Activated T-helper 2 cell treated with anti-CD3 and anti-CD28 coated beads, Interferon-gamma antibody, Interleukin-2, Interleukin-4, amounts not matched to agents 10 μg/mL and 5 μg/mL and 100 μg/mL, durations not matched to agents 14 hours and 24 hours and 36 hours (primary cell): ENCODE measurements around the gene DBI. TPM values are rescaled to one million over a fixed set of nuclear protein-coding genes. Genes with fewer than 3 reads are reported as not detected.
"Not testable (repeated sequence)": the region's sequence is repeated elsewhere in the genome, so short reads cannot be mapped to it uniquely, and the experiment has no call there.

Source experiments
- DNase-seq: peaks from one replicate; pipeline ENCODE4 v3.0.0; 2021; ENCODE audit warnings: low spot score
- H3K27ac Mint-ChIP-seq: one replicate; pipeline ENCODE4 v1.8.0; 2021; ENCODE audit warnings: mixed read lengths
- H3K27me3 Mint-ChIP-seq: one replicate; pipeline ENCODE4 v1.8.0; 2021; ENCODE audit warnings: low read depth, mixed read lengths
- H3K36me3 Mint-ChIP-seq: one replicate; pipeline ENCODE4 v1.8.0; 2021; ENCODE audit warnings: low read depth, mixed read lengths
- H3K4me1 Mint-ChIP-seq: one replicate; pipeline ENCODE4 v1.8.0; 2021; ENCODE audit warnings: low read depth, mixed read lengths
- H3K4me3 Mint-ChIP-seq: one replicate; pipeline ENCODE4 v1.8.0; 2021; ENCODE audit warnings: low read depth, mild to moderate bottlenecking, moderate library complexity, mixed read lengths
- H3K9me3 Mint-ChIP-seq: one replicate; pipeline ENCODE4 v1.8.0; 2021; ENCODE audit warnings: mixed read lengths
- intact Hi-C: fragments of 100-400 bp; cut with micrococcal nuclease; formaldehyde crosslinking; loops from one replicate; pipeline ENCODE4 v1.15.1; 2023
- total RNA-seq: library from RNA; stranded (reverse); gene quantifications from 2 replicates; pipeline ENCODE4 v1.2.3, GENCODE V29; 2022

Gene DBI
- total RNA-seq, 1 donor from 2014 or later = 168 TPM

DNA sequence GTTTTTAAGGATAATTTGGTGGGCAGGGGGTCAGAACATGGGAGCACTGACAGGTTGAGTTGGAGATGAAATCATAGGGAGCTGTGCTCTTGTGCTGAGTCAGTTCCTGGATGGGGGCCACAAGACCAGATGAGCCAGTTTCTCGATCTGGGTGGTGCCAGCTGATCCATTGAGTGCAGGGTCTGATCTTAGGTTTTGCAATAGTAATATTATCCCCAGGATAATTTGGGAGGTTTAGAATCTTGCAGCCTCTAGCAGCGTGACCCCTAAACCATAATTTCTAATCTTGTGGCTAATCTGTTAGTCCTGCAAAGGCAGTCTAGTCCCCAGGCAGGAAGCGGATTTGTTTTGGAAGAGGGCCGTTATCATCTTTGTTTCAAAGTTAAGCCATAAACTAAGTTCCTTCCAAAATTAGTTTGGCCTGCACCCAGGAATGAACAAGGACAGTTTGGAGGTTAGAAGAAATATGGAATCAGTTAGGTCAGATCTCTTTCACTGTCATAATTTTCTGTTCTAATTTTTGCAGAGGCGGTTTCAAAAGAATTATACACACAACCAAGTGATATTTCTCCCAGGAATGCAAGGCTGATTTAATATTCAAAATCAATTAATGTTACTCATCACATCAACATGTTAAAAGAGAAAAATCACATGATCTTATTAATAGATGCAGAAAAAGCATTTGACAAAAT is 23.0 kb downstream of the DBI start:
- no peak overlapping the region for H3K27ac Mint-ChIP-seq
- intact Hi-C loops = no loop called here
- no peak overlapping the region for H3K4me3 Mint-ChIP-seq
- peaks cover 8% of the 10 kb centered on the region for H3K4me1 Mint-ChIP-seq
- H3K36me3 Mint-ChIP-seq = no peaks in the 10 kb centered on the region
- peaks cover 14% of the 10 kb centered on the region for H3K27me3 Mint-ChIP-seq
- H3K9me3 Mint-ChIP-seq = no peaks in the 10 kb centered on the region
- no peak for DNase-seq

DNA sequence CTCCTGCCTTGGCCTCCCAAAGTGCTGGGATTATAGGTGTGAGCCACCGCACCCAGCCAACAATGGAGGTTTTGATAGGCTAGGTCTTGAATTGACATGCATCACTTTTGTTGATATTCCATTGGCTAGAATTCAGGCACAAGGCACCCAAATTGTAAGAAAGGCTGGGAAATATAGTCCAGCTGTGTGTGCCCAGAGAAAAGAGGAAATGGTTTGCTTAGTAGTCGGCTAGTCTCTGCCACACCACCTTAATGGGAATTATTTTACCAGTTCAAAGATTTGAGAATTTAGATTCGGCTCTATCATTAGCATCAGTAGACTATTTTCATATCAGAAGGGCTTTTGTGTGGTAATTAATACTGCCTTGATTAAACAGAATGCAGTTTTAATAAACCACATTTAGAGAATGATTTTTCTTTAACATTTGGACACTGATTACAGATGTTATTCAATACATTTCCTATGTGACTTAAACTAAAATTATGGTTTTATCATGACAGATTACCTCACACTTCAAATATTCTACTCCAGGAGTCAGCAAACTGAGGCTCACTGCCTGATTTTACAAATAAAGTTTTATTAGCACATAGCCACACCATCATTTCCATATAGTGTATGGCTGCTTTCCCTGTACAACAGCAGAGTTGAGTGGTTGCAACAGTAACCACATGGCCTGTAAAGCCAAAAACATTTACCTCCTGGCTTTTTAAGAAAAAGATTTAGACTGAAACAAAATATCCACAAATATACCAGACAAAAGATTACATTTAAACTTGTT is 27.4 kb downstream of the DBI start:
- Mint-ChIP-seq H3K9me3 (no peaks in the 10 kb centered on the region), H3K4me1 (peaks cover 1% of the 10 kb centered on the region), H3K27me3 (peaks cover 12% of the 10 kb centered on the region), H3K27ac (no peak overlapping the region), H3K4me3 (no peak overlapping the region), H3K36me3 (no peaks in the 10 kb centered on the region)
- no peak for DNase-seq
- intact Hi-C loops = no loop called here

DNA sequence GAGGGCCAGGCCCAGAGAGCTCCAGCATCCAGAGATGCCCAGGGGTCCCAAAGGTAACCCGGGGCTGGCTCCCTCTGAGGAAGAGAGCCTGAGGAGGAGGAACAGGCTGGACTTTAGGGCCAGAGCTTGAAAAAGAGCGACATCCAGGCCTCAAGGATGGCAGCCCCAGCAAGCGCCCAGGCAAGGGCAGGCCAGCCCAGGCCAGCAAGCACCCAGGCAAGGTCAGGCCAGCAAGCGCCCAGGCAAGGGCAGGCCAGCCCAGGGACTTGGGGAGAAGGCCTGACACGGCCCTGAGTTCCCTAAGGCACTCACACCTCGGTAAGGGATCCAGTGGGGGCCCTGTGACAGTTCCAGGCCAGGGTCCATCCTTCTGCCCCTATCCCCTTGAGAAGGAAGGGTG is 30.4 kb downstream of the DBI start:
- no peaks in the 10 kb centered on the region for H3K36me3 Mint-ChIP-seq
- intact Hi-C loops = no loop called here
- no peak for DNase-seq
- no peaks in the 10 kb centered on the region for H3K9me3 Mint-ChIP-seq
- no peak overlapping the region for H3K4me3 Mint-ChIP-seq
- H3K27me3 Mint-ChIP-seq = peaks cover 7% of the 10 kb centered on the region
- H3K27ac Mint-ChIP-seq = no peak overlapping the region
- no peaks in the 10 kb centered on the region for H3K4me1 Mint-ChIP-seq

DNA sequence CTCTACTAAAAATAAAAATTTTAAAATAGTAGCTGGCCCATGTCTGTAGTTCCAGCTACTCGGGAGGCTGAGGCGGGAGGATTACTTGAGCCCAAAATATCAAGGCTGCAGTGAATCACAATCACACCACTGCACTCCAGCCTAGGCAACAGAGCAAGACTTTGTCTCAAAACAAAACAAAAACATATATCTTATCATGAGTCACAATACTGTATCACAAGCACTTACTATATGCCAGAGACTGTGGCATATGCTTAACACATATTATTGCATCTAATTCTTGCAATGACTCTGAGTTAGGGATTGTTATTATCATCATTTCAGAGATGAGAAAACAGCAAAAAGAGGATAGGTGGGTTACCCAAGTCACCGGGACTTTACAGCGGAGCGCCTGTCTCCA is 35.3 kb downstream of the DBI start:
- no peaks in the 10 kb centered on the region for H3K9me3 Mint-ChIP-seq
- H3K4me1 Mint-ChIP-seq = no peaks in the 10 kb centered on the region
- intact Hi-C loops = no loop called here
- H3K27me3 Mint-ChIP-seq = peaks cover 3% of the 10 kb centered on the region
- no peaks in the 10 kb centered on the region for H3K36me3 Mint-ChIP-seq
- H3K27ac Mint-ChIP-seq = no peak overlapping the region
- no peak overlapping the region for H3K4me3 Mint-ChIP-seq
- no peak for DNase-seq

DNA sequence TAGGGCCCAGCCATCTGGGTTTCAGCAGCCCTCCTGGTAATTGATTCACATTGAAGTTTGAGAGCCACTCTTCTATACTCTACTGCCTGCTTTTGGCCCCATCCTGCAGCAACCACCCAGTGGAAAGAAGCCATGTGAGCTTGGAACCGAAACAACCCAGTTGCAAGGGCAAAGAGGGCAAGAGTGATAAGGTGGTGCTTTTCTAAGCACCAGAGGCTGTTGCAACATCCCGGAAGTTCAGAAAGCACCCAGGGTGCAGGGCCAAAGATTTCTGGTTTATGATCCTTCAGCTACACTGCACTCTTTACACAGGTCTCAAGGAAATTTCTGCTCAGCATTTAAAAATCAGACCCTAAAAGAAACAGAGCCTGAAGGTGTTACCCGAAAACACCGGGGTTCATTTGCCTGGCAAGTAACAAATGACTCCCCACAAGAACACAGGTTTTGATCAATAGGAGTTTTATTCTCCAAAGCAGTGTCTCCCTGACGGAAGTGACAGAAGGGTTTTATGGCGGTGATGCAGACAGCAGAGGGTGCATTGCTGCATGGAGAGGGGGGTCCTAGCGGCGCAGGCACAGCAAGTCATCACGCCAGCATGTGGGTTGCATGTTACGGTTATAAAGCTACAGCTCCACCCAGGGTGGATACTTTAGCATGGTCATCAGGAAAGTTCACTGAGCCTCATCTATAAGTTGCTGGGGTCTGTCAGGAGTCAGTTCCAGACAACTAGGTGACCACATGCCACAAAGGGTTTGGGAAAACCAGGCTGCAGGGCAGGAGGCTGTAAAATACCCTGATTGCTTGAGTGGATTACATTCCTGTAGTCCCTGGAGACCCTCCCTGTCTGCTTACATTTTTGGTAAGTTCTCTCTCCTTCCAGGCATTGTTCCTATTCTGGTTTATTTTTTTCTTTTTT is 36.1 kb downstream of the DBI start:
- intact Hi-C loops = no loop called here

DNA sequence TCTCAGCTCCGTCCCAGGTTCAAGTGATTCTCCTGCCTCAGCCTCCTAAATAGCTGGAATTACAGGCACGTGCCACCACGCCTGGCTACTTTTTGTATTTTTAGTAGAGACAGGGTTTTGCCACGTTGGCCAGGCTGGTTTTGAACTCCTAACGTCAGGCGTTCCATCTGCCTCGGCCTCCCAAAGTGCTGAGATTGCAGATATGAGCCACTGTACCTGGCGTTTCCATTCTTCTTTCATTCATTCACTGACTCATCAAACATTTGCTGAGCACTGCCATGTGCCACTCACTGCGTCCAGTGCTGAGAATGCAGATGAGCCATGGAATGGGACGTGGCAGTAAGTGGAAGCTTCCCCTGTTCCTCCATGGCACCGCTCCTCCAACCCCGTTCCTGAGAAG is 36.8 kb downstream of the DBI start:
- H3K4me3 Mint-ChIP-seq, H3K9me3 Mint-ChIP-seq, H3K27ac Mint-ChIP-seq, H3K4me1 Mint-ChIP-seq, DNase-seq, H3K27me3 Mint-ChIP-seq, H3K36me3 Mint-ChIP-seq, intact Hi-C loops: not testable (repeated sequence)

More for the DNA sequence above, 36.1 kb downstream of the DBI start:
- no peaks in the 10 kb centered on the region for H3K36me3 Mint-ChIP-seq
- DNase-seq = no peak
- no peak overlapping the region for H3K4me3 Mint-ChIP-seq
- H3K9me3 Mint-ChIP-seq = no peaks in the 10 kb centered on the region
- H3K27me3 Mint-ChIP-seq = peaks cover 3% of the 10 kb centered on the region
- H3K4me1 Mint-ChIP-seq = no peaks in the 10 kb centered on the region
- H3K27ac Mint-ChIP-seq = no peak overlapping the region

DNA sequence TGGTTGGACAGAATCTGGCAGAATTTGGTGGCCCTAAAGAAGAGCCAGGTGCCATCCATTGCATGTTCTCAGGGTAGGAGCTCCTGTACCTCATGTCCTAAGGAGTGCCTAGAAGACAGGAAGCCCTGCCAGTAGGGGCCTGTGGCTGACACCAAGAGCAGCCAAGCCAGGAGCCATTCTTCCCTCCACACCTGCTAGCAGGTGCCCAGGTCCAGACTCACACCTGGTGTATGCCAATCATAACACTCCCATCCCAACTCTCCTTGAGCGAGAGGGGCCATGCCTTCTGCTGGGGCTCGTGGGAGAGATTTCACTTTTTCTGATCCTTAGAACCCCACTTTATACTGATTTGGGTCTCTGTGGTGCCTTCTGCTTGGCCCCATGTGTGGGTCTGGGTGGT is 38.4 kb downstream of the DBI start:
- Mint-ChIP-seq H3K9me3 (no peaks in the 10 kb centered on the region), H3K36me3 (no peaks in the 10 kb centered on the region), H3K4me1 (no peaks in the 10 kb centered on the region), H3K27ac (no peak overlapping the region), H3K4me3 (no peak overlapping the region), H3K27me3 (peaks cover 3% of the 10 kb centered on the region)
- intact Hi-C loops = no loop called here
- no peak for DNase-seq

DNA sequence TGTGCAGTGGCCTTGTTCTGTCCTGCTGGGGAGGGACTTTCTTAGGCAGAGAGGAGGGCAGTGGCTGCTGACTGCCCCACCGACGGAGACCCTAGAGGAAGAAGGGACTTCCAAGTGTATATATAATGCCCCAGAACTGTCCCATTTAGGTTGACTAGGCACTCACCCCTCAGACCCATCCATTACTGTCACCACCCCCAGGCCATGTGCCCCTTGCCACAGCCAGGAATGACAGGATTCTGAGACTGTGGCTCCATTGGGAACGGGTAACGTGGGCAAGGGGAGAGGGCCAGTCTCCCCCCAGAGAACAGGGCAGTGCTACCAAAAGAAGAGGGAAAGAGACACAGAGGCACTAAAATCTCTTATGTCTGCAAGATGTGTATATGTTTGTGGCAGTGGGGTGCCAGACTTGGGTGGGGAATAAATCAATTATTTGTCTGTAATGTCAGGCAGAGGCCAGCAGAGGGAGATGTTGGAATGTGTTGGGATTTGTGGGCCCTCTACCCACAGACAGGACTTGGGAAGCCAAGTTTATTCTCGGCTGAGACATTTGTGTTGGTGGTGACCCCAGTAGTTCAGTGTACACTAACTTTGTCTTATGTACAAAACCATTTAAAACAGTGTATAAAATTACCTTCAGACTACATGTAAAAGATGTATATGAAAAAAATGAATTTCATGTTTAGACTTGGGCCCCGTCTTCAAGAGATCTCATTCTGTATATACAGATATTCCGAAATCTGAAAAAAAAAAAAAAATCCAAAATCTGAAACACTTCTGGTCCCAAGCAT is 40.8 kb downstream of the DBI start:
- no peaks in the 10 kb centered on the region for H3K36me3 Mint-ChIP-seq
- H3K9me3 Mint-ChIP-seq = no peaks in the 10 kb centered on the region
- H3K4me3 Mint-ChIP-seq = no peak overlapping the region
- no peaks in the 10 kb centered on the region for H3K4me1 Mint-ChIP-seq
- no peak overlapping the region for H3K27ac Mint-ChIP-seq
- peaks cover 6% of the 10 kb centered on the region for H3K27me3 Mint-ChIP-seq
- intact Hi-C loops = loop anchor here (1.0 kb wide), 1 partner anchor 69 kb away; no protein-coding TSS in a partner anchor
- DNase-seq = no peak

DNA sequence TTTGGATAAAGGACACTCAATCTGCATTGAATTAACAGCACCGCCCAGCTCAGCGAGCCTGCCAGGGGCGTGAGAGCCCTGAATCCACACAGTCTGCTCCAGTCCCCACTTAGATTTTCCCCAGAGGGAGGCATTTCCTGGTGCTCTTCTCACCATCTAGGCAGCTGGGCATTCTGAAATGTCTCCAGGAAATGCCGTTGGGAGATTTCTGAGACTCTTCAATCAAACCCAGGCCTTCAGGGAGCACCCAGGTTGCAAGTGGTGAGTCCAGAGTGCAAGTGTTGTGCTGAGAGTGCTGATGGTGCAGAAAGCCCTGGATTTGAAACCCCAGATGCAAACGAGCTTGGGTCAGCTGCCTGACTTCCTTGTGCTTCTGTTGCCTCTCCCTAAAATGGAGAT is 41.4 kb downstream of the DBI start:
- Mint-ChIP-seq H3K4me1 (no peaks in the 10 kb centered on the region), H3K27me3 (peaks cover 6% of the 10 kb centered on the region), H3K9me3 (no peaks in the 10 kb centered on the region), H3K27ac (no peak overlapping the region), H3K4me3 (no peak overlapping the region), H3K36me3 (no peaks in the 10 kb centered on the region)
- DNase-seq = no peak
- intact Hi-C loops = no loop called here

DNA sequence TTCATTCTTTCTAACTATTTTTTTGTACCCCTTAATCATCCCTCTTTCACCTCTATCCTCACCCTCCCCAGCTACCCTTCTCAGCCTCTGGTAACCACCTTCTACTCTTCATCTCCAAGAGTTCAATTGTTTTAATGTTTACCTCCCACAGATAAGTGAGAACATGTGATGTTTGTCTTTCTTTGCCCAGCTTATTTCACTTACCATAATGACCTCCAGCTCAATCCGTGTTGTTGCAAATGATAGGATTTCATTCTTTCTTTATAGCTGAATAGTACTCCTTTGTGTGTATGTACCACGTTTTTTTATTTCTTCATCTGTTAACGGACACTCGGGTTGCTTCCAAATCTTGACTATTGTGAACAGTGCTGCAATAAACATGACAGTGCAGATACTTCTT is 42.7 kb downstream of the DBI start:
- no peaks in the 10 kb centered on the region for H3K4me1 Mint-ChIP-seq
- no peaks in the 10 kb centered on the region for H3K36me3 Mint-ChIP-seq
- H3K4me3 Mint-ChIP-seq = no peak overlapping the region
- H3K9me3 Mint-ChIP-seq = no peaks in the 10 kb centered on the region
- no peak for DNase-seq
- intact Hi-C loops = no loop called here
- H3K27ac Mint-ChIP-seq = no peak overlapping the region
- H3K27me3 Mint-ChIP-seq = peaks cover 8% of the 10 kb centered on the region

DNA sequence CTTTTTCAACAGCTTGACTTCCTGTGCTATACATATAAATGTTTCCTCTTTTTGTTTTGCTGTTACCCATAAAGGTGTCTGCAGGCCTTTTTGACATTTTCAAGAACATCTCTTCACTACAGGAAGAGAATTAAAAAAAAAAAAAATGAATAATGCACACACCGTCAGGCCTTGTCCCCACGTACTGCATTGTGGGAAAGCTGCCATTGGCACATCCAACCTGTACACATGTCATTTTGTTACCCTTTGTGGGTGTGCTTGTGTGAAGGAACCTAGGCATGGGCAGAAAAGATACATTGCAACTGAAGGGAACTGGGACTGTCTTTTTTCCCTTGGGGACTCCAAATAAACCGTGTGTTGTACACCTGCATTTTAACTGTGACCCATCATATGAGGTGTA is 48.1 kb downstream of the DBI start:
- no peaks in the 10 kb centered on the region for H3K9me3 Mint-ChIP-seq
- H3K4me1 Mint-ChIP-seq = peaks cover 1% of the 10 kb centered on the region
- no peaks in the 10 kb centered on the region for H3K36me3 Mint-ChIP-seq
- peaks cover 16% of the 10 kb centered on the region for H3K27me3 Mint-ChIP-seq
- H3K27ac Mint-ChIP-seq = no peak overlapping the region
- intact Hi-C loops = no loop called here
- no peak for DNase-seq
- H3K4me3 Mint-ChIP-seq = no peak overlapping the region

DNA sequence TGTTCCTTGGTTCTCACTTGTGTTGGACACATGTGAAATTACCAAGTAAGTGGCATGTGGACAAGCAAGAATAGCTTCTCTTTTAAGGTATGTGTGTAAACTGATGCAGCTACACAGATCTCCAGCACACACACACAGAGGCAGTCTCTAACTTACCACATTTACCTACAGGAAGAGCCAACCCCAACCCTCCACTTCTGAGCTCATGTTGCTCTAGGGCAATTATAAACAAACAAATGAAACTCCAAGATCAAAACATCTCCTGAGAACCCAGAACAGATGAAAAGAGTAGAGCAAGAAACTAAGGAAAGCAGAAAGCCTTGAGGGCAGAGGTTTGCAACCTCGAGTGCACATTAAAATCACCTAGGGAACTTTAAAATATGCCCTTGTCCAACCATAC is 48.9 kb downstream of the DBI start:
- Mint-ChIP-seq H3K9me3 (no peaks in the 10 kb centered on the region), H3K4me3 (no peak overlapping the region), H3K27me3 (peaks cover 16% of the 10 kb centered on the region), H3K4me1 (peaks cover 1% of the 10 kb centered on the region), H3K27ac (no peak overlapping the region), H3K36me3 (no peaks in the 10 kb centered on the region)
- DNase-seq = no peak
- intact Hi-C loops = no loop called here
